WTC11 (cell line): ENCODE measurements around the gene PPP1R16B. TPM values are rescaled to one million over a fixed set of nuclear protein-coding genes. Genes with fewer than 3 reads are reported as not detected.

Experiments
- ATAC-seq: fragments of 200-7000 bp; cut with Tn5 transposase; 2 replicates; pipeline ENCODE4 v1.10.0; 2021; ENCODE audit warnings: mild to moderate bottlenecking, moderate library complexity
- CTCF ChIA-PET: fragments of 300-600 bp; sonication (Branson Sonifier 250); formaldehyde crosslinking; loops from one replicate; lab custom pipeline; 2021; ENCODE audit warnings: antibody characterized with exemption; lab: Charles Lee
- POLR2A ChIA-PET: fragments of 350-600 bp; sonication (Branson Sonifier 250); formaldehyde crosslinking; loops from one replicate; lab custom pipeline; 2021; ENCODE audit warnings: antibody characterized with exemption; lab: Charles Lee
- DNase-seq: peaks from one replicate; pipeline ENCODE4 v3.0.0; 2021; ENCODE audit warnings: low spot score
- H3K27ac Mint-ChIP-seq: 2 replicates; pipeline ENCODE4 v1.8.0; 2021; ENCODE audit warnings: mixed read lengths
- H3K27me3 Mint-ChIP-seq: 2 replicates; pipeline ENCODE4 v1.8.0; 2021; ENCODE audit warnings: low read depth, mild to moderate bottlenecking, moderate library complexity, mixed read lengths
- H3K36me3 Mint-ChIP-seq: 2 replicates; pipeline ENCODE4 v1.8.0; 2021; ENCODE audit warnings: mixed read lengths
- H3K4me1 Mint-ChIP-seq: 2 replicates; pipeline ENCODE4 v1.8.0; 2022; ENCODE audit warnings: mixed read lengths
- H3K4me3 Mint-ChIP-seq: 2 replicates; pipeline ENCODE4 v1.8.0; 2021; ENCODE audit warnings: mild to moderate bottlenecking, moderate library complexity, mixed read lengths
- H3K9me3 Mint-ChIP-seq: 2 replicates; pipeline ENCODE4 v1.8.0; 2021; ENCODE audit warnings: mixed read lengths
- AR ChIP-seq: fragments of 250-450 bp; sonication (Bioruptor Pico); IDR thresholded peaks from 2 replicates; pipeline ENCODE4 v1.9.0; 2021; ENCODE audit warnings: mild to moderate bottlenecking
- CREM ChIP-seq: sonication (generic); formaldehyde crosslinking; IDR thresholded peaks from 2 replicates; pipeline ENCODE4 v1.8.1; 2022; ENCODE audit warnings: mild to moderate bottlenecking, missing genetic modification reagents, moderate library complexity
- CTCF ChIP-seq: fragments of 200-600 bp; IDR thresholded peaks from 2 replicates; pipeline ENCODE4 v1.8.0; 2022; ENCODE audit warnings: antibody characterized with exemption
- ESRRA ChIP-seq: sonication (generic); formaldehyde crosslinking; IDR thresholded peaks from 2 replicates; pipeline ENCODE4 v1.8.1; 2022; ENCODE audit warnings: mild to moderate bottlenecking, missing genetic modification reagents, borderline replicate concordance
- ETV6 ChIP-seq: sonication (generic); formaldehyde crosslinking; IDR thresholded peaks from 2 replicates; pipeline ENCODE4 v1.8.1; 2022; ENCODE audit warnings: mild to moderate bottlenecking, missing genetic modification reagents
- GABPB1 ChIP-seq: sonication (generic); formaldehyde crosslinking; IDR thresholded peaks from 2 replicates; pipeline ENCODE4 v1.8.1; 2023; ENCODE audit warnings: mild to moderate bottlenecking, missing genetic modification reagents
- GTF2I ChIP-seq: fragments of 250-450 bp; sonication (Bioruptor Pico); conservative IDR thresholded peaks from 2 replicates; pipeline ENCODE4 v1.4.0; 2021; ENCODE audit warnings: mild to moderate bottlenecking
- JAZF1 ChIP-seq: fragments of 250-450 bp; sonication (Bioruptor Pico); IDR thresholded peaks from 2 replicates; pipeline ENCODE4 v1.9.0; 2021; ENCODE audit warnings: moderate library complexity, mild to moderate bottlenecking, inconsistent platforms
- MXD4 ChIP-seq: fragments of 250-450 bp; sonication (Bioruptor Pico); IDR thresholded peaks from 2 replicates; pipeline ENCODE4 v1.8.0; 2021; ENCODE audit warnings: mild to moderate bottlenecking, moderate library complexity, borderline replicate concordance
- NR1H2 ChIP-seq: sonication (generic); formaldehyde crosslinking; IDR thresholded peaks from 2 replicates; pipeline ENCODE4 v1.9.0; 2021; ENCODE audit warnings: mild to moderate bottlenecking, moderate library complexity, missing genetic modification reagents
- PRDM15 ChIP-seq: sonication (generic); formaldehyde crosslinking; IDR thresholded peaks from 2 replicates; pipeline ENCODE4 v1.8.0; 2022; ENCODE audit warnings: missing genetic modification reagents
- STAT6 ChIP-seq: sonication (generic); formaldehyde crosslinking; conservative IDR thresholded peaks from 2 replicates; pipeline ENCODE4 v1.8.1; 2023; ENCODE audit warnings: mild to moderate bottlenecking, low read depth, missing genetic modification reagents, moderate library complexity
- TP53 ChIP-seq: sonication (generic); formaldehyde crosslinking; IDR thresholded peaks from 2 replicates; pipeline ENCODE4 v1.8.1; 2023; ENCODE audit warnings: mild to moderate bottlenecking, missing genetic modification reagents
- ZBTB43 ChIP-seq: sonication (generic); formaldehyde crosslinking; IDR thresholded peaks from 2 replicates; pipeline ENCODE4 v1.8.1; 2023; ENCODE audit warnings: mild to moderate bottlenecking, missing genetic modification reagents
- ZNF423 ChIP-seq: fragments of 250-450 bp; sonication (Bioruptor Pico); IDR thresholded peaks from 2 replicates; pipeline ENCODE4 v2.1.2; 2022; ENCODE audit warnings: mild to moderate bottlenecking, moderate library complexity
- total RNA-seq: library from RNA; stranded (reverse); gene quantifications from 3 replicates; pipeline ENCODE4 v1.2.3, GENCODE V29; 2021
- TF ChIP-seq, protein P1 (sequence below): sonication (generic); formaldehyde crosslinking; IDR thresholded peaks from 2 replicates; pipeline ENCODE4 v1.8.1; 2022; ENCODE audit warnings: mild to moderate bottlenecking, missing genetic modification reagents, moderate library complexity, borderline replicate concordance
- TF ChIP-seq, protein P2 (sequence below): fragments of 250-450 bp; sonication (Bioruptor Pico); IDR thresholded peaks from 2 replicates; pipeline ENCODE4 v1.9.0; 2021; ENCODE audit warnings: mild to moderate bottlenecking

The PPP1R16B gene
- total RNA-seq, 1 experiment from 2014 or later: 12.0 TPM

- TF ChIP-seq STAT6 (no peak), CTCF (no peak), AR (CRISPR knock-in tag) (no peak)
- TF ChIP-seq, all 79 proteins: peak for 0
Observed at GRCh38 chr20:38776363-38776762, 29.1 kb upstream of the PPP1R16B start (continued).

DNA sequence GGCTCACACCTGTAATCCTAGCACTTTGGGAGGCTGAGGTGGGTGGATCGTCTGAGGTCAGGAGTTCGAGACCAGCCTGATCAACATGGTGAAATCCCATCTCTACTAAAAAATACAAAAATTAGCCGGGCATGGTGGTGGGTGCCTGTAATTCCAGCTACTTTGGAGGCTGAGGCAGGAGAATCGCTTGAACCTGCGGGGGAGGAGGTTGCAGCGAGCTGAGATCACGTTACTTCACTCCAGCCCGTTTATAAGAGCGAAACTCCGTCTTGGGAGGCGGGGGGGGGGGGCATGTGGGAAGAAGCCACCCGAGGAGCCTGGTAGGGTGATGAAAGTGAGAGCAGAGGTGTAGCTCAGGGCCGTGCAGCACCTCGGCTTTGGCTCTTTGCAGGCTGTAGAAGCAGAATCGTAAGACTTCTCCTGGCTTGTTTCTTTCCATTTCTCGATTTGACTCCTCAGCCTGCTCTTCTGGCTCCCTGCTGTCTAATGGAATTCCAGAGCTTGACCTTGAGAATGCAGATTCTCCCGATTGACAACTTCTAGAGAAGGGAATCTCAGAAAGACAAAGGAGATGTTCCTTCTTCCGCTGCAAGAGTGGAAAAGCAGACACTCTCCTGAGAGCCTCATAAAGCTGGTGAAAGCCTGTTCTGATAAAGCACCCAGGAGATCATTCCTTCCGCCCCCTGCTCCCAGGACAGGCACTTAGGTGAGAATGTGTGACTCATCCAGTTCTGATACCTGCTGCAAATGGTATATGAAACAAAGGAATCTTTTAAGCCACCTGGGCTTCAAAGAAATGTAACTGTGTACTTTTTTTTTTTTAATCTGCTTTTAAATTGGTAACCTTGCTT, 26.0 kb upstream of the PPP1R16B start:
- H3K27ac Mint-ChIP-seq: peak overlapping the region; percentile 100
- peak overlapping the region; percentile 60 for H3K4me3 Mint-ChIP-seq
- peaks cover 34% of the 10 kb centered on the region for H3K4me1 Mint-ChIP-seq
- H3K9me3 Mint-ChIP-seq: peaks cover 4% of the 10 kb centered on the region
- ChIA-PET POLR2A (interaction anchor here (0.6 to 1.1 kb wide), 6 partner anchors 10 to 231 kb away, joined by 3 to 4 read pairs (median 3); partner anchors contain the start of gene PPP1R16B), CTCF (interaction anchor here (1.0 to 1.8 kb wide), 8 partner anchors 11 to 121 kb away, joined by 3 to 15 read pairs (median 4); partner anchors contain the start of gene PPP1R16B)
- TF ChIP-seq GTF2I (CRISPR knock-in tag): no peak
- TF ChIP-seq ZNF423: peak; percentile 64
- TF ChIP-seq JAZF1: no peak
- ATAC-seq (peak; percentile 85), DNase-seq (peak; percentile 45)
- peaks cover 7% of the 10 kb centered on the region for H3K36me3 Mint-ChIP-seq
- no peaks in the 10 kb centered on the region for H3K27me3 Mint-ChIP-seq

GRCh38 chr20:38782275-38782674, 23.2 kb upstream of the PPP1R16B start:
- ATAC-seq (no peak), DNase-seq (no peak)
- Mint-ChIP-seq H3K27me3 (no peaks in the 10 kb centered on the region), H3K4me3 (no peak overlapping the region), H3K36me3 (no peaks in the 10 kb centered on the region), H3K27ac (peak overlapping the region; percentile 34), H3K9me3 (no peaks in the 10 kb centered on the region), H3K4me1 (peaks cover 34% of the 10 kb centered on the region)
- CTCF ChIA-PET: interaction anchor here (1.3 to 1.6 kb wide), 2 partner anchors 56 to 57 kb away, joined by 4 to 5 read pairs; no protein-coding TSS in a partner anchor
- POLR2A ChIA-PET: no interaction called here
- TF ChIP-seq TP53 (CRISPR knock-in tag): no peak
- no peak for TF ChIP-seq CREM
- TF ChIP-seq ETV6 (CRISPR knock-in tag): no peak
- TF ChIP-seq, protein P1, sequence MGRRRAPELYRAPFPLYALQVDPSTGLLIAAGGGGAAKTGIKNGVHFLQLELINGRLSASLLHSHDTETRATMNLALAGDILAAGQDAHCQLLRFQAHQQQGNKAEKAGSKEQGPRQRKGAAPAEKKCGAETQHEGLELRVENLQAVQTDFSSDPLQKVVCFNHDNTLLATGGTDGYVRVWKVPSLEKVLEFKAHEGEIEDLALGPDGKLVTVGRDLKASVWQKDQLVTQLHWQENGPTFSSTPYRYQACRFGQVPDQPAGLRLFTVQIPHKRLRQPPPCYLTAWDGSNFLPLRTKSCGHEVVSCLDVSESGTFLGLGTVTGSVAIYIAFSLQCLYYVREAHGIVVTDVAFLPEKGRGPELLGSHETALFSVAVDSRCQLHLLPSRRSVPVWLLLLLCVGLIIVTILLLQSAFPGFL (CRISPR knock-in tag): no peak
- TF ChIP-seq ESRRA (CRISPR knock-in tag): no peak
- TF ChIP-seq, protein P2, sequence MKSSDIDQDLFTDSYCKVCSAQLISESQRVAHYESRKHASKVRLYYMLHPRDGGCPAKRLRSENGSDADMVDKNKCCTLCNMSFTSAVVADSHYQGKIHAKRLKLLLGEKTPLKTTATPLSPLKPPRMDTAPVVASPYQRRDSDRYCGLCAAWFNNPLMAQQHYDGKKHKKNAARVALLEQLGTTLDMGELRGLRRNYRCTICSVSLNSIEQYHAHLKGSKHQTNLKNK: no peak
- TF ChIP-seq GTF2I (CRISPR knock-in tag): 0 out of 2 replicates have a peak, but pooled peaks have one; percentile 50
- TF ChIP-seq GABPB1 (CRISPR knock-in tag): peak; percentile 79; the same call in 1 of the 2 replicates
- TF ChIP-seq PRDM15 (CRISPR knock-in tag): no peak
- no peak for TF ChIP-seq MXD4 (CRISPR knock-in tag)
- TF ChIP-seq ZBTB43: no peak
- no peak for TF ChIP-seq NR1H2 (CRISPR knock-in tag)
